ENCODE measurements around the gene WWP2. TPM values are rescaled to one million over a fixed set of nuclear protein-coding genes. Genes with fewer than 3 reads are reported as not detected.

The WWP2 gene
- total RNA-seq = 100 to 1,000 TPM; 144 to 146 TPM

- no peak for DNase-seq (ENCODE audit: low spot score)
- Histone ChIP-seq H3K27ac (peak within 1 kb of the TSS; percentile 88 to 90), H3K27me3 (replicated peaks; ENCODE audit: insufficient read depth) (no peaks in the 10 kb centered on the region), H3K4me1 (ENCODE audit: control insufficient read depth in 1 of 2, low read depth in 2 of 2) (peaks cover 12 to 17% of the 10 kb centered on the region in 2 donors), H3K9me3 (no peaks in the 10 kb centered on the region), H3K36me3 (no peaks in the 10 kb centered on the region), H3K4me3 (peak within 1 kb of the TSS; percentile 96)
- peak; percentile 77 for ATAC-seq (ENCODE audit: insufficient number of reproducible peaks, low FRiP score, low read depth)
- TF ChIP-seq CTCF (IDR thresholded peaks at IDR 0.05) = no peak
Observed at GRCh38 chr16:69761983-69762813, at the start of gene WWP2. Gene WWP2, plus strand, starts transcription at chr16:69762332. Its CDS starts 24,679 bp downstream, at chr16:69787011.

GRCh38 chr16:69712914-69713581, 49.1 kb upstream of the WWP2 start:
- no peak overlapping the region for H3K27ac ChIP-seq
- peaks cover 33% of the 10 kb centered on the region for H3K36me3 ChIP-seq
- no peaks in the 10 kb centered on the region for H3K27me3 ChIP-seq (replicated peaks; ENCODE audit: insufficient read depth)
- no peak for DNase-seq (ENCODE audit: low spot score)
- H3K9me3 ChIP-seq = no peaks in the 10 kb centered on the region
- TF ChIP-seq CTCF (IDR thresholded peaks at IDR 0.05) = no peak
- H3K4me3 ChIP-seq = no peak overlapping the region
- H3K4me1 ChIP-seq (ENCODE audit: control insufficient read depth in 1 of 2, low read depth in 2 of 2) = peaks cover 0 to 14% of the 10 kb centered on the region in 2 donors
- ATAC-seq (ENCODE audit: insufficient number of reproducible peaks, low FRiP score, low read depth) = no peak

GRCh38 chr16:69717066-69717465, 45.1 kb upstream of the WWP2 start:
- H3K36me3 ChIP-seq = peaks cover 33% of the 10 kb centered on the region

GRCh38 chr16:69718111-69718764, 43.9 kb upstream of the WWP2 start:
- Histone ChIP-seq H3K4me1 (ENCODE audit: control insufficient read depth in 1 of 2, low read depth in 2 of 2) (no peaks in the 10 kb centered on the region), H3K27me3 (replicated peaks; ENCODE audit: insufficient read depth) (no peaks in the 10 kb centered on the region), H3K9me3 (no peaks in the 10 kb centered on the region), H3K4me3 (no peak overlapping the region), H3K36me3 (peaks cover 29% of the 10 kb centered on the region), H3K27ac (no peak overlapping the region)
- no peak for ATAC-seq (ENCODE audit: insufficient number of reproducible peaks, low FRiP score, low read depth)
- no peak for TF ChIP-seq CTCF (IDR thresholded peaks at IDR 0.05)
- no peak for DNase-seq (ENCODE audit: low spot score)

More at GRCh38 chr16:69717066-69717465, 45.1 kb upstream of the WWP2 start:
- no peak for TF ChIP-seq CTCF (IDR thresholded peaks at IDR 0.05)
- Histone ChIP-seq H3K27me3 (replicated peaks; ENCODE audit: insufficient read depth) (no peaks in the 10 kb centered on the region), H3K4me1 (ENCODE audit: control insufficient read depth in 1 of 2, low read depth in 2 of 2) (peaks cover 0 to 3% of the 10 kb centered on the region in 2 donors), H3K9me3 (no peaks in the 10 kb centered on the region), H3K4me3 (no peak overlapping the region), H3K27ac (no peak overlapping the region)
- DNase-seq (ENCODE audit: low spot score) (no peak), ATAC-seq (ENCODE audit: insufficient number of reproducible peaks, low FRiP score, low read depth) (no peak)

Measured in thoracic aorta (tissue), 2 donors.